Measurements from ENCODE around the gene SRGAP1.

DNA sequence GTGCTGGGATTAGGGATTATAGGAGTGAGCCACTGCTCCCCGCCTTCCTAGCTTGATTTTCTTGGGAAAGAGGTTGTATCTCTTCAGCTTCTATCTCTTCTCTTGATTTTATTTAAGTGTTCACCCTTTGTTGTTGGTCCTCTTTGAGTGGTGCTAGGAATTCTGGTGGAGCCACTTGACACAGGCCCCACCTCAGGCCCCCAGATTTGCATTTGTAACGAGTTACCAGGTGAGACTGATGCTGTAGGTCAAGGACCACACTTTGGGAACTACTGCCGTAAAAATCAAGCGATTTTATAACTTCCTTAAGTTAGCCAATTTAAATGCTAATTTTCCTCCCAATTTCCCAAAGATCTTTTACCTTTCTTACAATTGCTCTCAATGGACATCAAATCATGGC lies 26.3 kb downstream of the SRGAP1 start:
- TF ChIP-seq CTCF (conservative IDR thresholded peaks at IDR 0.05) (no peak), ZFX (IDR thresholded peaks at IDR 0.05) (no peak)

Data from C4-2B (cell line).